Dermis microvascular lymphatic vessel endothelial cell (primary cell): ENCODE data around the gene KRT14. TPM values are rescaled to one million over a fixed set of nuclear protein-coding genes. Genes with fewer than 3 reads are reported as not detected.
"Not testable (repeated sequence)": the region's sequence is repeated elsewhere in the genome, so short reads cannot be mapped to it uniquely, and the experiment has no call there.

Source experiments
- DNase-seq, 2 donors: peaks; one replicate each; pipeline versions ENCODE4 v3.0.0 to v3.0.0-alpha.2; 2010; ENCODE audit warnings: low read depth in 2 of 2
- total RNA-seq: library from RNA; depleted of rRNA; stranded (reverse); fragments of >200 nt; gene quantifications from 2 replicates; pipeline ENCODE4 v1.2.1, GENCODE V29; 2014

KRT14 gene
- total RNA-seq, 1 donor from 2014 or later: not detected

- DNase-seq: not testable (repeated sequence)
These were observed 36.6 kb upstream of the KRT14 start for GRCh38 chr17:41623184-41623861.

- DNase-seq: not testable (repeated sequence)
These were observed 35.9 kb upstream of the KRT14 start for GRCh38 chr17:41622340-41623183.

GRCh38 chr17:41621916-41622315 lies 35.2 kb upstream of the KRT14 start:
- no peak for DNase-seq

- not testable (repeated sequence) for DNase-seq
These were observed 34.7 kb upstream of the KRT14 start for GRCh38 chr17:41621435-41621817.

GRCh38 chr17:41620583-41621434 lies 34.1 kb upstream of the KRT14 start:
- DNase-seq: no peak

- DNase-seq: not testable (repeated sequence)
These were observed 33.4 kb upstream of the KRT14 start for GRCh38 chr17:41619927-41620582.

GRCh38 chr17:41619036-41619926 lies 32.6 kb upstream of the KRT14 start:
- DNase-seq: no peak

GRCh38 chr17:41618341-41619035 lies 31.8 kb upstream of the KRT14 start:
- DNase-seq: no peak

GRCh38 chr17:41617698-41618097 lies 31.0 kb upstream of the KRT14 start:
- DNase-seq: no peak

GRCh38 chr17:41617136-41617535 lies 30.4 kb upstream of the KRT14 start:
- DNase-seq: no peak

- DNase-seq: not testable (repeated sequence)
These were observed 29.8 kb upstream of the KRT14 start for GRCh38 chr17:41616486-41616885.

- DNase-seq: no peak
These were observed 28.8 kb upstream of the KRT14 start for GRCh38 chr17:41615454-41615853.

GRCh38 chr17:41614767-41615166 lies 28.1 kb upstream of the KRT14 start:
- DNase-seq: not testable (repeated sequence)

- DNase-seq: no peak
These were observed 27.4 kb upstream of the KRT14 start for GRCh38 chr17:41614098-41614497.

GRCh38 chr17:41613277-41614082 lies 26.8 kb upstream of the KRT14 start:
- DNase-seq: no peak

- DNase-seq: not testable (repeated sequence)
These were observed 25.9 kb upstream of the KRT14 start, which contains the start of gene KRT16 for GRCh38 chr17:41612376-41613160. KRT16 (minus strand) TSS chr17:41612767; CDS start chr17:41612688, 79 bp downstream.

- DNase-seq: no peak
These were observed 24.4 kb upstream of the KRT14 start for GRCh38 chr17:41610965-41611640.
